ENCODE results near the gene RERE. TPM values are rescaled to one million over a fixed set of nuclear protein-coding genes. Genes with fewer than 3 reads are reported as not detected.

RERE gene
- total RNA-seq, 2 donors from 2014 or later: 144 to 174 TPM

GRCh38 chr1:8473121-8473875 is 344.1 kb downstream of the RERE start:
- Histone ChIP-seq H3K27ac (no peak overlapping the region), H3K4me1 (ENCODE audit: control insufficient read depth in 1 of 2, low read depth in 2 of 2) (peaks cover 6 to 26% of the 10 kb centered on the region in 2 donors), H3K27me3 (replicated peaks; ENCODE audit: insufficient read depth) (no peaks in the 10 kb centered on the region), H3K9me3 (no peaks in the 10 kb centered on the region), H3K4me3 (no peak overlapping the region), H3K36me3 (no peaks in the 10 kb centered on the region)
- no peak for DNase-seq (ENCODE audit: low spot score)
- ATAC-seq (ENCODE audit: insufficient number of reproducible peaks, low FRiP score, low read depth): no peak
- TF ChIP-seq CTCF (IDR thresholded peaks at IDR 0.05): no peak

- no peak overlapping the region for H3K4me3 ChIP-seq
- H3K27ac ChIP-seq: no peak overlapping the region
- no peak for TF ChIP-seq CTCF (IDR thresholded peaks at IDR 0.05)
- H3K9me3 ChIP-seq: no peaks in the 10 kb centered on the region
- H3K36me3 ChIP-seq: no peaks in the 10 kb centered on the region
- H3K27me3 ChIP-seq (replicated peaks; ENCODE audit: insufficient read depth): no peaks in the 10 kb centered on the region
- DNase-seq (ENCODE audit: low spot score) (no peak), ATAC-seq (ENCODE audit: insufficient number of reproducible peaks, low FRiP score, low read depth) (no peak)
- H3K4me1 ChIP-seq (ENCODE audit: control insufficient read depth in 1 of 2, low read depth in 2 of 2): peaks cover 6 to 19% of the 10 kb centered on the region in 2 donors
Observed at GRCh38 chr1:8472668-8473067, 344.8 kb downstream of the RERE start.

GRCh38 chr1:8471451-8471850 is 346.0 kb downstream of the RERE start:
- H3K9me3 ChIP-seq: no peaks in the 10 kb centered on the region
- DNase-seq (ENCODE audit: low spot score): no peak
- H3K27ac ChIP-seq: no peak overlapping the region
- no peaks in the 10 kb centered on the region for H3K27me3 ChIP-seq (replicated peaks; ENCODE audit: insufficient read depth)
- no peak for TF ChIP-seq CTCF (IDR thresholded peaks at IDR 0.05)
- peaks cover 6 to 7% of the 10 kb centered on the region in 2 donors for H3K4me1 ChIP-seq (ENCODE audit: control insufficient read depth in 1 of 2, low read depth in 2 of 2)
- H3K4me3 ChIP-seq: no peak overlapping the region
- H3K36me3 ChIP-seq: no peaks in the 10 kb centered on the region
- no peak for ATAC-seq (ENCODE audit: insufficient number of reproducible peaks, low FRiP score, low read depth)

GRCh38 chr1:8468751-8469150 is 348.7 kb downstream of the RERE start:
- Histone ChIP-seq H3K4me3 (no peak overlapping the region), H3K9me3 (no peaks in the 10 kb centered on the region), H3K27ac (no peak overlapping the region), H3K36me3 (no peaks in the 10 kb centered on the region), H3K27me3 (replicated peaks; ENCODE audit: insufficient read depth) (no peaks in the 10 kb centered on the region), H3K4me1 (ENCODE audit: control insufficient read depth in 1 of 2, low read depth in 2 of 2) (peaks cover 2 to 10% of the 10 kb centered on the region in 2 donors)
- no peak for TF ChIP-seq CTCF (IDR thresholded peaks at IDR 0.05)
- DNase-seq (ENCODE audit: low spot score) (no peak), ATAC-seq (ENCODE audit: insufficient number of reproducible peaks, low FRiP score, low read depth) (no peak)

- no peak for TF ChIP-seq CTCF (IDR thresholded peaks at IDR 0.05)
- Histone ChIP-seq H3K27me3 (replicated peaks; ENCODE audit: insufficient read depth) (no peaks in the 10 kb centered on the region), H3K4me1 (ENCODE audit: control insufficient read depth in 1 of 2, low read depth in 2 of 2) (peaks cover 14 to 23% of the 10 kb centered on the region in 2 donors), H3K9me3 (no peaks in the 10 kb centered on the region), H3K36me3 (no peaks in the 10 kb centered on the region), H3K4me3 (no peak overlapping the region), H3K27ac (no peak overlapping the region)
- ATAC-seq (ENCODE audit: insufficient number of reproducible peaks, low FRiP score, low read depth) (no peak), DNase-seq (ENCODE audit: low spot score) (no peak)
Observed at GRCh38 chr1:8467308-8467707, 350.1 kb downstream of the RERE start.
